Mesendoderm (in vitro differentiated cells): ENCODE results near the gene UCKL1.

Experiments used
- DNase-seq: peaks from one replicate; pipeline ENCODE4 v3.0.0; 2013
- H2AK5ac ChIP-seq: 2 replicates; pipeline ENCODE4 v1.6.1; 2013; ENCODE audit warnings: low read length, inconsistent platforms
- H2BK120ac ChIP-seq: 2 replicates; pipeline ENCODE4 v1.6.1; 2013; ENCODE audit warnings: low read depth, mild to moderate bottlenecking, low read length, moderate library complexity, mixed read lengths
- H2BK15ac ChIP-seq: replicated peaks from 2 replicates; pipeline ENCODE4 v1.6.1; 2013; ENCODE audit warnings: low read depth, mild to moderate bottlenecking, moderate library complexity
- H2BK5ac ChIP-seq: 2 replicates; pipeline ENCODE4 v1.6.1; 2013; ENCODE audit warnings: low read length, inconsistent platforms
- H3K18ac ChIP-seq: 2 replicates; pipeline ENCODE4 v1.6.1; 2013; ENCODE audit warnings: mild to moderate bottlenecking, low read length, mixed read lengths
- H3K23ac ChIP-seq: one replicate; pipeline ENCODE4 v1.6.1; 2013; ENCODE audit warnings: low read length
- H3K27ac ChIP-seq: 2 replicates; pipeline ENCODE4 v1.5.1; 2013; ENCODE audit warnings: low read depth, mild to moderate bottlenecking, inconsistent platforms, low read length, moderate library complexity
- H3K27me3 ChIP-seq: 2 replicates; pipeline ENCODE4 v1.6.1; 2013; ENCODE audit warnings: low read length, control low read depth, mild to moderate bottlenecking, inconsistent platforms; ENCODE audit not compliant: insufficient read depth, poor library complexity
- H3K36me3 ChIP-seq: 2 replicates; pipeline ENCODE4 v1.6.1; 2013; ENCODE audit warnings: low read length, inconsistent platforms; ENCODE audit not compliant: control insufficient read depth, insufficient read depth
- H3K4ac ChIP-seq: one replicate; pipeline ENCODE4 v1.6.1; 2013; ENCODE audit warnings: low read depth, mild to moderate bottlenecking, low read length, moderate library complexity
- H3K4me1 ChIP-seq: 2 replicates; pipeline ENCODE4 v1.6.1; 2013; ENCODE audit warnings: low read depth, low read length, inconsistent platforms; ENCODE audit not compliant: control insufficient read depth
- H3K4me2 ChIP-seq: 2 replicates; pipeline ENCODE4 v1.6.1; 2013; ENCODE audit warnings: low read length
- H3K4me3 ChIP-seq: 2 replicates; pipeline ENCODE4 v1.5.1; 2013; ENCODE audit warnings: mild to moderate bottlenecking, low read length
- H3K56ac ChIP-seq: one replicate; pipeline ENCODE4 v1.6.1; 2013; ENCODE audit warnings: low read length
- H3K79me1 ChIP-seq: 2 replicates; pipeline ENCODE4 v1.6.1; 2013; ENCODE audit warnings: low read length, inconsistent platforms
- H3K79me2 ChIP-seq: 2 replicates; pipeline ENCODE4 v1.6.1; 2013; ENCODE audit warnings: mild to moderate bottlenecking, low read length; ENCODE audit not compliant: control insufficient read depth, insufficient read depth
- H3K9ac ChIP-seq: 2 replicates; pipeline ENCODE4 v1.6.1; 2013; ENCODE audit warnings: low read length, inconsistent platforms
- H4K5ac ChIP-seq: one replicate; pipeline ENCODE4 v1.6.1; 2013; ENCODE audit warnings: low read length
- H4K8ac ChIP-seq: one replicate; pipeline ENCODE4 v1.6.1; 2013; ENCODE audit warnings: low read depth, mild to moderate bottlenecking, control low read depth, low read length, moderate library complexity
- WGBS: extraction: QIAGEN DNeasy Blood & Tissue Kit; methylation state at CpG from one replicate; pipeline ENCODE4 v1.1.7; 2013; ENCODE audit warnings: low lambda C conversion rate, missing lambda C conversion rate; ENCODE audit not compliant: insufficient coverage; ENCODE audit errors: extremely low coverage; 5-methylcytosine and 5-hydroxymethylcytosine counted together

Gene UCKL1

DNA sequence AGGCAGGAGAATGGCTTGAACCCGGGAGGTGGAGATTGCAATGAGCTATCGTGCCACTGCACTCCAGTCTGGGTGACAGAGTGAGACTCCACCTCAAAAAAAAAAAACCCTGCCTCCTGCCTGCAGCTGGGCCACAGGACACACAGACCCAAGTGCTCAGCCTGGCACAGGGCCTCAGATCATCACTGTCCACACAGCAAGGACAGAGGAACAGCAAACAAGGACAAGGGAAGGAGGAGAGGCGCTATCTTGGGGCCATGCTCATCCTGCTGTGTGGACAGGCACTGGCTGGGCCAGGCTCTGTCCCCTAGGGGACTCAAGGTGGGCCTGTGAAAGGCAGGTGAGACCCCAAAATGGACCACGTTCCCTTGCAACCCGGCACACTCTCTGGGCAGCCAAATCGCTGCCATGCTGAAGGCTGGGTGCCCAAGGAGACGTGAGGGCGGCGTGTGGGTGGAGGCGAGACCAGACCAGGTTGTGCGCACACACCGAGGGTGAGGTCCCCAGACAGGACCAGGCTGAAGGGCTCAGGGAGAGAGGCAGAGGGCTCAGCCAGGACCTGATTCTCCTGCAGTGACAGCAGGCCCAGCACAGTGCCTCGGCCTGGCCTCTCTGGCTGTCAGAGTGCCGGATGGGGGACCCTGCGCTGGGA is 9.1 kb downstream of the UCKL1 start:
- H2BK120ac ChIP-seq: no peak overlapping the region
- no peak overlapping the region for H4K8ac ChIP-seq
- H3K18ac ChIP-seq: no peak overlapping the region
- H3K23ac ChIP-seq: no peak overlapping the region
- H3K56ac ChIP-seq: no peak overlapping the region
- H3K27me3 ChIP-seq: no peaks in the 10 kb centered on the region
- WGBS: no CpG with 5 or more reads among the region's 15 CpGs
- H3K4ac ChIP-seq: no peak overlapping the region
- peaks cover 3% of the 10 kb centered on the region for H3K36me3 ChIP-seq
- no peak overlapping the region for H3K9ac ChIP-seq
- H3K4me1 ChIP-seq: peaks cover 7% of the 10 kb centered on the region
- peaks cover 33% of the 10 kb centered on the region for H3K79me2 ChIP-seq
- no peak overlapping the region for H3K4me3 ChIP-seq
- H2AK5ac ChIP-seq: no peak overlapping the region
- no peak overlapping the region for H3K27ac ChIP-seq
- no peak overlapping the region for H2BK15ac ChIP-seq
- no peak overlapping the region for H2BK5ac ChIP-seq
- DNase-seq: no peak
- H3K79me1 ChIP-seq: peaks cover 21% of the 10 kb centered on the region
- no peak overlapping the region for H3K4me2 ChIP-seq
- H4K5ac ChIP-seq: no peak overlapping the region

DNA sequence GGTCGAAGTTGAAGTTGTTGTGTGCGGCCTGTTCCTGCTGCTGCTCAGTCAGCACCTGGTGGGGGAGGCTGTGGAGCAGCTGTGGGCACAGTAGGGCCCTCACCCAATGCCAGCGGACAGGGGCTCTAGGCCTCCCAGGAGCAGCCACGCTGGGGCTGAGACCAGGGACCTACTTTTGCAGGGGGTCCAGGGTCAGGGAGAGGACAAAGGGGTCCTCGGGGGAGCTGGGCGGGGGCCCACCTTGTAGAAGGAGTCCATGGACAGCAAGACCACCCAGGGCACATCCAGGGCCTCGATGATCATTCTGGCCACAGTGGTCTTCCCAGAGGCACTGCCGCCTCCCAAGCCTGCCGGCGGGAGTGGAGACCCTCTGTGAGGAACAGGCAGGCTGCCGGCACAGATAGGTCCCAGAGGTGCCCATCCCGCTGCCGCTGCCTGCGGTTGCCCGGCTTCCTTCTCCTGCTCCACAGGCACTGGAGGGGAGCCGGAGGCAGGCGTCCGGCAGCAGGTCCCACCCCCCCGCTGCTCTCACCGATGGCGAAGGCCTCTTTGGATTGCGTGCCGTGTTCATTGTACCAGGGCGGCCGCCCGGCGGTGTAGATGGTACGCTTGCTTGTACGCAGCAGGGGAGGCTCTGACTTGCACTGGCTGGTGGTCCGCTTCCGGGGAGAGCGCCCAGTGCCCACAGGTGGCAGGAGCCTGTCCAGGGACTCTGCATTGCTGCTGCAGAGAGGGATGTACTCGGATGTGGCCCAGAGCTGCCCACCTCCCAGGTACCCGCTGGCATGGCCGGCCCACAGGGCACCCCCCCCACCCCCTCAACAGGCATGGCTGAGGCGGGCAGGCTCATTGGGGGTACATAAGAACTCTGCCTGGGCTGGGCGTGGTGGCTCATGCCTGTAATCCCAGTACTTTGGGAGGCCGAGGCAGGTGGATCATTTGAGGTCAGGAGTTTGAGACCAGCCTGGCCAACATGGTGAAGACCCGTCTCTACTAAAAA is 10.0 kb downstream of the UCKL1 start:
- H3K27ac ChIP-seq: no peak overlapping the region
- H2AK5ac ChIP-seq: no peak overlapping the region
- peaks cover 3% of the 10 kb centered on the region for H3K36me3 ChIP-seq
- no peak overlapping the region for H3K18ac ChIP-seq
- H3K4me2 ChIP-seq: no peak overlapping the region
- no peak overlapping the region for H3K56ac ChIP-seq
- H4K8ac ChIP-seq: no peak overlapping the region
- peaks cover 7% of the 10 kb centered on the region for H3K4me1 ChIP-seq
- peaks cover 27% of the 10 kb centered on the region for H3K79me2 ChIP-seq
- no peak overlapping the region for H3K9ac ChIP-seq
- H3K4ac ChIP-seq: no peak overlapping the region
- H3K27me3 ChIP-seq: no peaks in the 10 kb centered on the region
- no peak overlapping the region for H2BK5ac ChIP-seq
- no peak overlapping the region for H3K4me3 ChIP-seq
- H4K5ac ChIP-seq: no peak overlapping the region
- DNase-seq: no peak
- H3K79me1 ChIP-seq: peaks cover 21% of the 10 kb centered on the region
- no peak overlapping the region for H2BK15ac ChIP-seq
- no peak overlapping the region for H3K23ac ChIP-seq
- H2BK120ac ChIP-seq: no peak overlapping the region
- no CpG with 5 or more reads among the region's 39 CpGs for WGBS

DNA sequence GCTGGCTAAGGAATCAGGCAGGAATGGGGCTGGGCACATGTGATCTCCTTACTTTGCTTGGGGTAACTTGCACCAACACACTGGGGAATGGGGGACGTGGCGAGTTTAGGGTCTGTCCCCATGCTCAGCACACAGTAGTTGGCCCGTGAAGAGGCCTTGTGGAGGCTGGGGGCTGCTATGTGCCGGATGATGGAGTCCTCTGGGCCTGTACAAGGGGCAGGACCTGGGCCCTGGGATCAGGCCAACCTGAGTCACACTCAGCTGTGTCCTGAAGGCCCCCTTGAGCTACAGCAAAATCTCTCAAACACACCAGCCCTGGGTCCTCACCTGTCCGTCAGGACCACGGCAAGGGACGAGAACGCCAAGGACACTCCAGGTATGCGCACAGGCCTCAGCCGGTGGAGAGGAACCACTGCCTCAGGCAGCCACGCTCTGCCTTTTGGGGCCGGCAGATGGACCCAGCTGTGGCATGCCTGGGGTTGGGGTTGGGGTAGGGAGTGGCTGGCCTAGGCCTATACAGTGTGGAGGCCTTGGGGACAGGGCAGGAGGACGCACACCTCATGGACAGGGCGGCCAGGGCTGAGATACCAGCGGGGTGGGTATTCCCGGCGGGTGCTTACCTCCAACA is 11.1 kb downstream of the UCKL1 start:
- no peak overlapping the region for H3K4me3 ChIP-seq

DNA sequence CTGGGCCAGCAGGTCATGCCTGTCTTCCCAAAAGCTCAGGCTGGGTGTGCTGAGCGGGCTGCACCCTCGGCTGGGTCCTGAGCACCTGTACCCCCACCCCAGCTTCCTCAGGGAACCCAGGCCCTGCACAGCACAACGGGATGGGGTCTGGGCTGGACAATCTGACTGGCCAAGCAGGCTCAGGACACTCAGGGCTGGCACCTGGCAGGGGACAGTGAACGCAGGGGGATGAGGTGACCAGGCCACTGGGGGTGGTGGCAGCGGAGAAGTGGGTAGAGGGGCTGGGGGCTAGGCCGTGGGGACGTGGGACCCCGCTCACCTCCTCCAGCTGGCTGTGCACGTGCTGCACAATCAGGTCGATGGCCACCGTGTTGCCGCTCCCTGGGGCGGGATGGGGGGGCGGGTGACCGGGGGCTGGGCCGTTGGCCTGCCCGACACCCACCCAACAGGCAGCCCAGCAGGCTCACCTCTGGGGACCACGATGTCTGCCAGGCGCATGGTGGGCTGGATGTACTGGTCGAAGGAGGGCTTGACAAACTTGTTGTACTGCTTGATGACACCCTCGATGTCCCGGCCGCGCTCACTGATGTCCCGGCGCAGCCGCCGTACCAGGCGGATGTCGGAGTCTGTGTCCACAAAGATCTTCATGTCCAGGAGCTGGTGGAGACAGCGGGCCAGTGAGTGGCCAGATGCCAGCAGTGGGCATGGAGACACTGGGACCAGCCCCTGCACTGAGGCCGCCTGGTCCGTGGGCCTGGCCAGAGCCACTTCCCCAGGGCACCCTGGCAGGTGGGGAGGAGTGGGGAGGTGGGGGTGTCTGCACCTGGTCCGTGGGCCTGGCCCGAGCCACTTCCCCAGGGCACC is 11.9 kb downstream of the UCKL1 start:
- no peak overlapping the region for H3K4me3 ChIP-seq
- no peak overlapping the region for H3K56ac ChIP-seq
- H3K79me2 ChIP-seq: peaks cover 15% of the 10 kb centered on the region
- H3K23ac ChIP-seq: no peak overlapping the region
- H3K9ac ChIP-seq: no peak overlapping the region
- no peak overlapping the region for H2BK5ac ChIP-seq
- H2BK15ac ChIP-seq: no peak overlapping the region
- no CpG with 5 or more reads among the region's 35 CpGs for WGBS
- H4K8ac ChIP-seq: no peak overlapping the region
- no peak for DNase-seq
- peaks cover 7% of the 10 kb centered on the region for H3K4me1 ChIP-seq
- H3K18ac ChIP-seq: no peak overlapping the region
- H3K4ac ChIP-seq: no peak overlapping the region
- peaks cover 3% of the 10 kb centered on the region for H3K36me3 ChIP-seq
- no peak overlapping the region for H2AK5ac ChIP-seq
- no peaks in the 10 kb centered on the region for H3K27me3 ChIP-seq
- H3K79me1 ChIP-seq: peaks cover 14% of the 10 kb centered on the region
- H2BK120ac ChIP-seq: no peak overlapping the region
- no peak overlapping the region for H4K5ac ChIP-seq
- H3K27ac ChIP-seq: no peak overlapping the region
- H3K4me2 ChIP-seq: no peak overlapping the region

More for the DNA sequence above, 11.1 kb downstream of the UCKL1 start:
- Histone ChIP-seq H3K27me3 (no peaks in the 10 kb centered on the region), H3K23ac (no peak overlapping the region), H3K9ac (no peak overlapping the region), H3K4me2 (no peak overlapping the region), H4K5ac (no peak overlapping the region), H3K27ac (no peak overlapping the region), H2BK15ac (no peak overlapping the region), H3K56ac (no peak overlapping the region), H3K18ac (no peak overlapping the region), H3K4me1 (peaks cover 7% of the 10 kb centered on the region), H3K4ac (no peak overlapping the region), H4K8ac (no peak overlapping the region), H3K36me3 (peaks cover 3% of the 10 kb centered on the region), H3K79me1 (peaks cover 16% of the 10 kb centered on the region), H3K79me2 (peaks cover 18% of the 10 kb centered on the region), H2BK5ac (no peak overlapping the region), H2AK5ac (no peak overlapping the region), H2BK120ac (no peak overlapping the region)
- DNase-seq: no peak
- WGBS: no CpG with 5 or more reads among the region's 17 CpGs

DNA sequence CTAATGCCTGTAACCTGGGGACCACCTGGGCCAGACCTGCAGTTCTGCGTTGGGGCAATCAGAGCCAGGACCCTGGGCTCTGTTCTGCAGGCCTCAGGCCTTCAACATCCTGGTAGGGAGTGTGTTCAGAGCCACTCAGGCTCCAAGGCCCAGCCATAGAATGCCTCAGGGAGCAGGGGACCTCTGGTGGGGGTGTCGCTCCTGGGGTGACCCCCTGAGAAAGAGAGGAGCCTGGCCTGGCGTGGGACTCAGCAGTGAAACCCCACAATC is 12.5 kb downstream of the UCKL1 start:
- peaks cover 12% of the 10 kb centered on the region for H3K79me1 ChIP-seq
- H4K5ac ChIP-seq: no peak overlapping the region
- no peak overlapping the region for H3K4me2 ChIP-seq
- no peak overlapping the region for H2BK120ac ChIP-seq
- no peak overlapping the region for H3K56ac ChIP-seq
- H3K9ac ChIP-seq: no peak overlapping the region
- no peak overlapping the region for H3K4ac ChIP-seq
- peaks cover 15% of the 10 kb centered on the region for H3K79me2 ChIP-seq
- no CpG with 5 or more reads among the region's 3 CpGs for WGBS
- no peak overlapping the region for H2BK5ac ChIP-seq
- no peak for DNase-seq
- H3K23ac ChIP-seq: no peak overlapping the region
- no peak overlapping the region for H2BK15ac ChIP-seq
- H3K36me3 ChIP-seq: peaks cover 3% of the 10 kb centered on the region
- no peak overlapping the region for H4K8ac ChIP-seq
- H3K27ac ChIP-seq: no peak overlapping the region
- H3K4me1 ChIP-seq: peaks cover 4% of the 10 kb centered on the region
- no peaks in the 10 kb centered on the region for H3K27me3 ChIP-seq
- no peak overlapping the region for H2AK5ac ChIP-seq
- H3K4me3 ChIP-seq: no peak overlapping the region
- H3K18ac ChIP-seq: no peak overlapping the region
